KG1 (cell line): Measurements from ENCODE around the gene ACAP1.

Source experiments
- DNase-seq: peaks from one replicate; lab custom pipeline; 2025; lab: John Stamatoyannopoulos, UW

The ACAP1 gene

GRCh38 chr17:7388856-7389255, 52.5 kb downstream of the ACAP1 start:
- DNase-seq: no peak

GRCh38 chr17:7389924-7390910, 53.9 kb downstream of the ACAP1 start:
- DNase-seq: no peak

- no peak for DNase-seq
Observed at GRCh38 chr17:7391307-7391706, 55.0 kb downstream of the ACAP1 start.

- DNase-seq: no peak
Observed at GRCh38 chr17:7392696-7393612, 56.6 kb downstream of the ACAP1 start.

- no peak for DNase-seq
Observed at GRCh38 chr17:7393613-7394451, 57.5 kb downstream of the ACAP1 start.

GRCh38 chr17:7394452-7395191, 58.3 kb downstream of the ACAP1 start, which contains the start of gene PLSCR3:
Gene PLSCR3, minus strand, starts transcription at chr17:7394525. Its CDS starts 415 bp downstream, at chr17:7394110.
- peak; percentile 7 for DNase-seq

GRCh38 chr17:7396147-7396546, 59.8 kb downstream of the ACAP1 start:
- DNase-seq: no peak

- DNase-seq: no peak
Observed at GRCh38 chr17:7398612-7399011, 62.3 kb downstream of the ACAP1 start.
